Activated CD4-positive, alpha-beta memory T cell treated with anti-CD3 and anti-CD28 coated beads for 36 hours (primary cell): ENCODE results near the gene TTC28. TPM values are rescaled to one million over a fixed set of nuclear protein-coding genes. Genes with fewer than 3 reads are reported as not detected.
"Not testable (repeated sequence)": the region's sequence is repeated elsewhere in the genome, so short reads cannot be mapped to it uniquely, and the experiment has no call there.

ENCODE experiments used
- CTCF ChIA-PET: fragments of 350-600 bp; sonication (Branson Sonifier 250); formaldehyde crosslinking; loops from one replicate; lab custom pipeline; 2021; ENCODE audit warnings: antibody characterized with exemption, inconsistent platforms; lab: Charles Lee
- POLR2A ChIA-PET: fragments of 350-600 bp; sonication (Branson Sonifier 250); formaldehyde crosslinking; loops from one replicate; lab custom pipeline; 2021; ENCODE audit warnings: antibody characterized with exemption; lab: Charles Lee
- DNase-seq: peaks from one replicate; pipeline ENCODE4 v3.0.0-alpha.2; 2020
- H3K27ac Mint-ChIP-seq: one replicate; pipeline ENCODE4 v1.8.0; 2021; ENCODE audit warnings: mixed read lengths
- H3K27me3 Mint-ChIP-seq: one replicate; pipeline ENCODE4 v1.8.0; 2021; ENCODE audit warnings: mixed read lengths
- H3K36me3 Mint-ChIP-seq: one replicate; pipeline ENCODE4 v1.8.0; 2021; ENCODE audit warnings: mixed read lengths
- H3K4me1 Mint-ChIP-seq: one replicate; pipeline ENCODE4 v1.8.0; 2021; ENCODE audit warnings: low read depth, mixed read lengths
- H3K4me3 Mint-ChIP-seq: one replicate; pipeline ENCODE4 v1.8.0; 2021; ENCODE audit warnings: mild to moderate bottlenecking, mixed read lengths
- H3K9me3 Mint-ChIP-seq: one replicate; pipeline ENCODE4 v1.8.0; 2021; ENCODE audit warnings: mixed read lengths
- intact Hi-C: fragments of 100-400 bp; cut with micrococcal nuclease; formaldehyde crosslinking; loops from one replicate; pipeline ENCODE4 v1.15.1; 2023
- total RNA-seq, 2 experiments: library from RNA; stranded (reverse); gene quantifications; one replicate each; pipeline ENCODE4 v1.2.3, GENCODE V29; 2021

Gene TTC28
- total RNA-seq, 2 experiments from 2014 or later: 0.59 to 0.80 TPM

- CTCF ChIA-PET: no interaction called here
- Mint-ChIP-seq H3K4me3 (no peak overlapping the region), H3K27me3 (peaks cover 2% of the 10 kb centered on the region), H3K4me1 (peaks cover 3% of the 10 kb centered on the region), H3K9me3 (no peaks in the 10 kb centered on the region), H3K36me3 (no peaks in the 10 kb centered on the region), H3K27ac (no peak overlapping the region)
- POLR2A ChIA-PET: no interaction called here
- intact Hi-C loops: loop anchor here (1.0 kb wide), 1 partner anchor 23 kb away; no protein-coding TSS in a partner anchor
- DNase-seq: no peak
Measured at GRCh38 chr22:28379075-28379779, 300.4 kb downstream of the TTC28 start.

DNA sequence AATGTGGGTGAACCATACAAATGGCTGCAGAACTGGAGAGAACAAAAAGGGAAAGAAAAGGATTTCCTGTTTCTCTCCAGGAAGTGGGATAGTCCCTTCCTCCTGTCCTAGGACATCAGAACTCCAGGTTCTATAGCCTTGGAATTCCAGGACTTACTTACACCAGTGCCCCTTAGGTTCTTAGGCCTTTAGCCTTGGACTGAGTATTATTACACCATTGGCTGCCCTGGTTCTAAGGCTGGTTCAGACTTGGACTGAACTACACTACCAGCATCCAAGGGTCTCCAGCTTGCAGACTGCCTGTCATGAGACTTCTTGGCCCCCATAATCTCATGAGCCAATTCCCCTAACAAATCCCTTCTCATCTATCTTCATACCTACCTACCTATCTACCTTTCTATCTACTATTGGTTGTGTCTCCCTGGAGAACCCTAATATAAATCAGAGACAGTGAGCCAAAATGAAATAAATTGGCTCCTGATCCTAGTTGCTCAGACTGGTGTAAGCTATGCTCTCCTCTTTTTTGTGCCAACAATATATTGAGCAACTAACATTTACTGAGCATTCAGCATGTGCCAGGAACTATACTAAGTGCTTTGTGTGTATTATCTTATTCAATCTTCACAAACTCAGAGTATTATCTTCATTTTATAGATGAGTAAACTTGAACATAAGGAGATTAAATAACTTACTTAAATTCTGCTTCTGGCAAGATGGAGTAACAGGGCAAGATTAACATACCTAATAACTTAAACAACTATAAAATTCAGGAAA is 303.7 kb downstream of the TTC28 start:
- no peak for DNase-seq
- Mint-ChIP-seq H3K4me3 (no peak overlapping the region), H3K27me3 (peaks cover 2% of the 10 kb centered on the region), H3K9me3 (no peaks in the 10 kb centered on the region), H3K27ac (no peak overlapping the region), H3K36me3 (no peaks in the 10 kb centered on the region), H3K4me1 (peaks cover 4% of the 10 kb centered on the region)
- ChIA-PET CTCF (no interaction called here), POLR2A (no interaction called here)
- intact Hi-C loops: no loop called here

DNA sequence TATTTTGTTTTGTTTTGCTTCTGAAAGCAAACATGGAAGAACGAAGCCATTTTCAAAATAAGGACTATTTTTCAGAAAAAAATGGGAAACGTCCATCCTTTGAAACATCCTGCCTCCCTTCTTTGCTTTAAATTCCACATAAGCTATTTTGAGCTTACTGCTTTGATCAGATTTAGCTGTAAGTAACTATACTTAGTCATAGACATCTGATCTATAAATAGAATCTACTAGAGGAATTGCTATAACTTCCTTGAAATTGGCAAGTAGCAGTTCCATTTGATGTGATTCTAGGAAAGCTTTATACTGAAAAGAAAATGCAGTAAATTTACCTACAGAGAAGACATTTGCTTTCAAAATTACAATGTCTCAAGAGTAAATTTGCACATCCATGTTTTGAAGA is 305.8 kb downstream of the TTC28 start:
- no peaks in the 10 kb centered on the region for H3K36me3 Mint-ChIP-seq
- H3K4me1 Mint-ChIP-seq: peaks cover 4% of the 10 kb centered on the region
- no peak overlapping the region for H3K27ac Mint-ChIP-seq
- H3K9me3 Mint-ChIP-seq: no peaks in the 10 kb centered on the region
- intact Hi-C loops: loop anchor here (5.0 kb wide), 1 partner anchor 68 kb away; no protein-coding TSS in a partner anchor
- H3K4me3 Mint-ChIP-seq: no peak overlapping the region
- no peak for DNase-seq
- ChIA-PET POLR2A (no interaction called here), CTCF (no interaction called here)
- H3K27me3 Mint-ChIP-seq: peaks cover 4% of the 10 kb centered on the region

- Mint-ChIP-seq H3K27ac (no peak overlapping the region), H3K36me3 (no peaks in the 10 kb centered on the region), H3K4me1 (peaks cover 2% of the 10 kb centered on the region), H3K9me3 (no peaks in the 10 kb centered on the region), H3K27me3 (peaks cover 12% of the 10 kb centered on the region), H3K4me3 (no peak overlapping the region)
- intact Hi-C loops: loop anchor here (5.0 kb wide), 1 partner anchor 72 kb away; no protein-coding TSS in a partner anchor
- ChIA-PET POLR2A (no interaction called here), CTCF (no interaction called here)
- peak; percentile 9 for DNase-seq
Measured at GRCh38 chr22:28369854-28370253, 309.8 kb downstream of the TTC28 start.

GRCh38 chr22:28366856-28367255 is 312.8 kb downstream of the TTC28 start:
- H3K27me3 Mint-ChIP-seq: peaks cover 12% of the 10 kb centered on the region
- DNase-seq: no peak
- H3K9me3 Mint-ChIP-seq: peaks cover 22% of the 10 kb centered on the region
- intact Hi-C loops: no loop called here
- H3K4me1 Mint-ChIP-seq: no peaks in the 10 kb centered on the region
- no peak overlapping the region for H3K27ac Mint-ChIP-seq
- CTCF ChIA-PET: no interaction called here
- POLR2A ChIA-PET: no interaction called here
- H3K4me3 Mint-ChIP-seq: no peak overlapping the region
- peaks cover 10% of the 10 kb centered on the region for H3K36me3 Mint-ChIP-seq

GRCh38 chr22:28365371-28365770 is 314.3 kb downstream of the TTC28 start:
- DNase-seq: no peak
- H3K4me1 Mint-ChIP-seq: peaks cover 6% of the 10 kb centered on the region
- H3K4me3 Mint-ChIP-seq: no peak overlapping the region
- H3K9me3 Mint-ChIP-seq: peaks cover 24% of the 10 kb centered on the region
- H3K36me3 Mint-ChIP-seq: peaks cover 12% of the 10 kb centered on the region
- POLR2A ChIA-PET: no interaction called here
- intact Hi-C loops: no loop called here
- CTCF ChIA-PET: no interaction called here
- H3K27me3 Mint-ChIP-seq: peaks cover 10% of the 10 kb centered on the region
- no peak overlapping the region for H3K27ac Mint-ChIP-seq

DNA sequence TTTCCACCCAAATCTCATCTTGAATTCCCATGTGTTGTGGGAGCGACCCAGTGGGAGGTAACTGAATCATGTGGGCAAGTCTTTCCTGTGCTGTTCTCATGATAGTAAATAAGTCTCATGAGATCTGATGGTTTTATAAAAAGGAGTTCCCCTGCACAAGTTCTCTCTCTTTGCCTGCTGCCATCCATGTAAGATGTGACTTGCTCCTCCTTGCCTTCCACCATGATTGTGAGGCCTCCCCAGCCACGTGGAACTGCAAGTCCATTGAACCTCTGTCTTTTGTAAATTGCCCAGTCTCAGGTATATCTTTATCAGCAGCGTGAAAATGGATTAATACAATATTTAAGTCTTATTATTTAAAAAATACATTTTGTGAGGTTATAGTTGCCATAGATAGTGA is 315.5 kb downstream of the TTC28 start:
- intact Hi-C loops, H3K4me3 Mint-ChIP-seq, DNase-seq, CTCF ChIA-PET, H3K4me1 Mint-ChIP-seq, POLR2A ChIA-PET, H3K27ac Mint-ChIP-seq: not testable (repeated sequence)
- peaks cover 24% of the 10 kb centered on the region for H3K9me3 Mint-ChIP-seq
- peaks cover 10% of the 10 kb centered on the region for H3K27me3 Mint-ChIP-seq
- peaks cover 12% of the 10 kb centered on the region for H3K36me3 Mint-ChIP-seq

- peaks cover 12% of the 10 kb centered on the region for H3K36me3 Mint-ChIP-seq
- intact Hi-C loops: no loop called here
- ChIA-PET CTCF (interaction anchor here (0.6 to 1.3 kb wide), 3 partner anchors 13 to 280 kb away, joined by 3 to 5 read pairs (median 4); no protein-coding TSS in a partner anchor), POLR2A (no interaction called here)
- peaks cover 3% of the 10 kb centered on the region for H3K27me3 Mint-ChIP-seq
- H3K9me3 Mint-ChIP-seq: peaks cover 24% of the 10 kb centered on the region
- H3K27ac Mint-ChIP-seq: peak overlapping the region; percentile 31
- peaks cover 6% of the 10 kb centered on the region for H3K4me1 Mint-ChIP-seq
- DNase-seq: no peak
- H3K4me3 Mint-ChIP-seq: no peak overlapping the region
Measured at GRCh38 chr22:28360939-28361338, 318.7 kb downstream of the TTC28 start.

DNA sequence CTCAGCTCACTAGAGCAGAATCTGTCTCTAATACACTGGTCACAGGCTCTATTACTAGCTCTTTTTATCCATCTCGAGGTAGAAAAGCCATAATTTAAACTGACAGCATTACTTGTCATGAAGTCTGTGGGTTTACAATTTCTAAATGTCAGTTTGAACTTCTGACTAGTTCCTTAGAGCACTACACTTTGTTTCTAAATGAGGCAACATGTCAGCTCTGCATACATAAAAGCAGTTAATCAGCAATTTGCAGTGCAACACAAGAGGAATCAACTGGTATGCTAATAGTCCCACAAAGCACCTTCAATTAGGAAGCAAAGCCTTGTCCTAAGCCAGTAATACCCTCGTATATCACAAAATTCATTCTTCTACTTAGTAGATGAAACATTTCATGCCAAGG is 321.3 kb downstream of the TTC28 start:
- POLR2A ChIA-PET: interaction anchor here (0.5 kb wide), 1 partner anchor 13 kb away, joined by 3 read pairs; no protein-coding TSS in a partner anchor
- intact Hi-C loops: no loop called here
- DNase-seq: no peak
- Mint-ChIP-seq H3K36me3 (peaks cover 9% of the 10 kb centered on the region), H3K9me3 (peaks cover 15% of the 10 kb centered on the region), H3K27me3 (peaks cover 1% of the 10 kb centered on the region), H3K27ac (no peak overlapping the region), H3K4me3 (no peak overlapping the region), H3K4me1 (peaks cover 6% of the 10 kb centered on the region)
- CTCF ChIA-PET: no interaction called here

DNA sequence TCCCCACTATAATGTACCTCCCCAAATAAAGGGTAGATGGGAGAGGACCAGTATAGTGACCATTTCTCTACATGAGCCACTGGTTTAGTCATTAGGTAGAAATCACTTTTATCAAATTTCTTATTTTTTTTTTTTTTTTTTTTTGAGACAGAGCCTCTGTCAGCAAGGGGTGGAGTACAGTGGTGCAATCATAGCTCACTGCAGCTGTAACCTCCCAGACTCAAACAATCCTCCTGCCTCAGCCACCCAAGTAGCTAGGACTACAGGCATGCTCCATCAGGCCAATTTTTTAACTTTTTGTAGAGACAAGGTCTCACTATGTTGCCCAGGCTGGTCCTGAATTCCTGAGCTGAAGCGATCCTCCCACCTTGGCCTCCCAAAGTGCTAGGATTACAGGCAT is 322.4 kb downstream of the TTC28 start:
- CTCF ChIA-PET: no interaction called here
- Mint-ChIP-seq H3K27ac (no peak overlapping the region), H3K4me3 (no peak overlapping the region), H3K36me3 (peaks cover 3% of the 10 kb centered on the region), H3K27me3 (peaks cover 1% of the 10 kb centered on the region), H3K4me1 (peaks cover 6% of the 10 kb centered on the region), H3K9me3 (peaks cover 4% of the 10 kb centered on the region)
- intact Hi-C loops: no loop called here
- POLR2A ChIA-PET: no interaction called here
- no peak for DNase-seq

DNA sequence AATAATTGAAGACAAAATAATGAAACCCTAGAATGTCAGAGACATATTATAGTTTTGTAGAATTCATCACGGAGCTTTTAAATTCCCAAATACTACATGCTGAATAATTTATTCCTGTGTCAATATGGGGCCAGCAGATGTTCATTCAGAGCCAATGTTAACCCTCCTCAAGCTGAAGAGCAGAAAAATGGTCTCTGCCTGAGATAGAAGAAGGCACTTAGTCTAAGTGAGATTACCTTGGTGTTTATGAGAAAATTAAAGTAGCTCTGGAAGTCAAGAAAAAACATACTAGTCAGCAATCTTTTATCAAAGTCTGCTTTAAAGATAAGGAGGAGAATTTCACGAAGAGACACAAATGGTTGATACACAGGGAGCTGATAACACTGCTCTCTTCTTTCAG is 328.2 kb downstream of the TTC28 start:
- POLR2A ChIA-PET: no interaction called here
- Mint-ChIP-seq H3K36me3 (no peaks in the 10 kb centered on the region), H3K27me3 (peaks cover 6% of the 10 kb centered on the region), H3K4me1 (no peaks in the 10 kb centered on the region), H3K9me3 (no peaks in the 10 kb centered on the region), H3K27ac (no peak overlapping the region), H3K4me3 (no peak overlapping the region)
- DNase-seq: no peak
- intact Hi-C loops: no loop called here
- CTCF ChIA-PET: interaction anchor here (0.6 kb wide), 1 partner anchor 347 kb away, joined by 3 read pairs; no protein-coding TSS in a partner anchor
